ENCODE results near the gene PTPRD.

PTPRD gene

DNA sequence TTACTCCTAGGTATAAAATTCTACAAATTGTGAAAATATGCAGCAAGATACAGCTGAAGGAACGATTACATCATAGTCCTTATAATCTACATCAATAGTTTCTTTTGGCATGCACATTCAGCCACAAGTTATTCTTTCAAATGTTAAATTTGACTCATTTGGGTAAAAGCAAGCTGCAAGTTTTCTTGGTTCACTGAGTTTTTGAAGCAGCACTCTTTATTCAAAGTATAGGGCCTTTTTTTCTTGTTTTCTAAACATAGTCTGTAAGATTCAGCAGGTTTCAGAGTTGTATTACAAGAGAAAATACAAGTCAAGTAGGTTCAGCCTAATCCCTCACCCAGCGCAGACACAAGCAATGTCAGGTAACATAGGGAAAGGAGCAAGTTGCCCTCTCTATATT is 981.5 kb downstream of the PTPRD start:
- no peaks in the 10 kb centered on the region for H3K4me1 ChIP-seq (ENCODE audit: control insufficient read depth in 1 of 2, insufficient read depth in 2 of 2, low read length in 2 of 2)
- no peaks in the 10 kb centered on the region for H3K9me3 ChIP-seq (ENCODE audit: control insufficient read depth in 1 of 2, low read length in 2 of 2)
- H3K27me3 ChIP-seq (ENCODE audit: control insufficient read depth in 1 of 2, insufficient read depth in 2 of 2, low read length in 2 of 2), result no peaks in the 10 kb centered on the region
- no peak overlapping the region for H3K4me3 ChIP-seq (ENCODE audit: low read depth in 1 of 2, low read length in 2 of 2)
- H3K36me3 ChIP-seq (ENCODE audit: control insufficient read depth in 1 of 2, insufficient read depth in 2 of 2, low read length in 2 of 2), result no peaks in the 10 kb centered on the region
- H3K9ac ChIP-seq (ENCODE audit: low read depth in 1 of 2, low read length in 2 of 2), result no peak overlapping the region
- no peak overlapping the region for H3K27ac ChIP-seq (ENCODE audit: low read depth, low read length)

DNA sequence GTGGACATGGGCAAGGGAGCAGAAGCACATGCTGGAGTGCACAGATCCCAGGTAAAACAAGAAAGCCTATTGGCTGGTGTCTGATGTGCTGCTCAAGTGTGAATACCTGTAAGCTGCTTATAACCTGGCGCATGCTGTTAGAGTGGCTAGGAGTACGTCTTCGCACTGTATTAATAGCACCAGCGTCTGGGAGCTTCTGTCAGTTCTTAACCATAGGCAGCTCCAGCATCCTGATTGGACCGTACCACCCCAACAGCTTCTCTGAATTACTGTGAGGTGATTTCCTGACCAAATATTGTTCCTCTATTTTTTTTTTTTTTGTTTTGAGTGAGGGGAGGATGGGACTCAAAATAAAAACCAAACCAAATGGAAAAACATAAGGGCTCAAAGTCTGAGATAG is 987.6 kb downstream of the PTPRD start:
- H3K27ac ChIP-seq (ENCODE audit: low read depth, low read length), result no peak overlapping the region
- H3K9me3 ChIP-seq (ENCODE audit: control insufficient read depth in 1 of 2, low read length in 2 of 2), result no peaks in the 10 kb centered on the region
- H3K36me3 ChIP-seq (ENCODE audit: control insufficient read depth in 1 of 2, insufficient read depth in 2 of 2, low read length in 2 of 2), result no peaks in the 10 kb centered on the region
- H3K4me3 ChIP-seq (ENCODE audit: low read depth in 1 of 2, low read length in 2 of 2), result no peak overlapping the region
- H3K9ac ChIP-seq (ENCODE audit: low read depth in 1 of 2, low read length in 2 of 2), result no peak overlapping the region
- H3K4me1 ChIP-seq (ENCODE audit: control insufficient read depth in 1 of 2, insufficient read depth in 2 of 2, low read length in 2 of 2), result no peaks in the 10 kb centered on the region
- H3K27me3 ChIP-seq (ENCODE audit: control insufficient read depth in 1 of 2, insufficient read depth in 2 of 2, low read length in 2 of 2), result no peaks in the 10 kb centered on the region

- H3K27ac ChIP-seq (ENCODE audit: low read depth, low read length), result no peak overlapping the region
- no peaks in the 10 kb centered on the region for H3K36me3 ChIP-seq (ENCODE audit: control insufficient read depth in 1 of 2, insufficient read depth in 2 of 2, low read length in 2 of 2)
- H3K4me3 ChIP-seq (ENCODE audit: low read depth in 1 of 2, low read length in 2 of 2), result no peak overlapping the region
- H3K9ac ChIP-seq (ENCODE audit: low read depth in 1 of 2, low read length in 2 of 2), result no peak overlapping the region
- H3K4me1 ChIP-seq (ENCODE audit: control insufficient read depth in 1 of 2, insufficient read depth in 2 of 2, low read length in 2 of 2), result no peaks in the 10 kb centered on the region
- H3K27me3 ChIP-seq (ENCODE audit: control insufficient read depth in 1 of 2, insufficient read depth in 2 of 2, low read length in 2 of 2), result no peaks in the 10 kb centered on the region
- H3K9me3 ChIP-seq (ENCODE audit: control insufficient read depth in 1 of 2, low read length in 2 of 2), result no peaks in the 10 kb centered on the region
Observed at GRCh38 chr9:9623506-9623905, 989.3 kb downstream of the PTPRD start.

GRCh38 chr9:9621355-9621940 is 991.4 kb downstream of the PTPRD start:
- Histone ChIP-seq H3K27me3 (ENCODE audit: control insufficient read depth in 1 of 2, insufficient read depth in 2 of 2, low read length in 2 of 2) (no peaks in the 10 kb centered on the region), H3K9ac (ENCODE audit: low read depth in 1 of 2, low read length in 2 of 2) (no peak overlapping the region), H3K4me3 (ENCODE audit: low read depth in 1 of 2, low read length in 2 of 2) (no peak overlapping the region), H3K27ac (ENCODE audit: low read depth, low read length) (no peak overlapping the region), H3K36me3 (ENCODE audit: control insufficient read depth in 1 of 2, insufficient read depth in 2 of 2, low read length in 2 of 2) (no peaks in the 10 kb centered on the region), H3K9me3 (ENCODE audit: control insufficient read depth in 1 of 2, low read length in 2 of 2) (no peaks in the 10 kb centered on the region), H3K4me1 (ENCODE audit: control insufficient read depth in 1 of 2, insufficient read depth in 2 of 2, low read length in 2 of 2) (no peaks in the 10 kb centered on the region)

- no peak overlapping the region for H3K9ac ChIP-seq (ENCODE audit: low read depth in 1 of 2, low read length in 2 of 2)
- H3K9me3 ChIP-seq (ENCODE audit: control insufficient read depth in 1 of 2, low read length in 2 of 2), result no peaks in the 10 kb centered on the region
- no peaks in the 10 kb centered on the region for H3K4me1 ChIP-seq (ENCODE audit: control insufficient read depth in 1 of 2, insufficient read depth in 2 of 2, low read length in 2 of 2)
- H3K36me3 ChIP-seq (ENCODE audit: control insufficient read depth in 1 of 2, insufficient read depth in 2 of 2, low read length in 2 of 2), result no peaks in the 10 kb centered on the region
- no peak overlapping the region for H3K27ac ChIP-seq (ENCODE audit: low read depth, low read length)
- H3K27me3 ChIP-seq (ENCODE audit: control insufficient read depth in 1 of 2, insufficient read depth in 2 of 2, low read length in 2 of 2), result no peaks in the 10 kb centered on the region
- no peak overlapping the region for H3K4me3 ChIP-seq (ENCODE audit: low read depth in 1 of 2, low read length in 2 of 2)
Observed at GRCh38 chr9:9620736-9621135, 992.1 kb downstream of the PTPRD start.

- Histone ChIP-seq H3K9me3 (ENCODE audit: control insufficient read depth in 1 of 2, low read length in 2 of 2) (no peaks in the 10 kb centered on the region), H3K36me3 (ENCODE audit: control insufficient read depth in 1 of 2, insufficient read depth in 2 of 2, low read length in 2 of 2) (no peaks in the 10 kb centered on the region), H3K27me3 (ENCODE audit: control insufficient read depth in 1 of 2, insufficient read depth in 2 of 2, low read length in 2 of 2) (no peaks in the 10 kb centered on the region), H3K4me3 (ENCODE audit: low read depth in 1 of 2, low read length in 2 of 2) (no peak overlapping the region), H3K4me1 (ENCODE audit: control insufficient read depth in 1 of 2, insufficient read depth in 2 of 2, low read length in 2 of 2) (no peaks in the 10 kb centered on the region), H3K9ac (ENCODE audit: low read depth in 1 of 2, low read length in 2 of 2) (no peak overlapping the region), H3K27ac (ENCODE audit: low read depth, low read length) (no peak overlapping the region)
Observed at GRCh38 chr9:9615086-9615485, 997.7 kb downstream of the PTPRD start.

- Histone ChIP-seq H3K27ac (ENCODE audit: low read depth, low read length) (no peak overlapping the region), H3K27me3 (ENCODE audit: control insufficient read depth in 1 of 2, insufficient read depth in 2 of 2, low read length in 2 of 2) (no peaks in the 10 kb centered on the region), H3K9me3 (ENCODE audit: control insufficient read depth in 1 of 2, low read length in 2 of 2) (no peaks in the 10 kb centered on the region), H3K4me3 (ENCODE audit: low read depth in 1 of 2, low read length in 2 of 2) (no peak overlapping the region), H3K36me3 (ENCODE audit: control insufficient read depth in 1 of 2, insufficient read depth in 2 of 2, low read length in 2 of 2) (no peaks in the 10 kb centered on the region), H3K9ac (ENCODE audit: low read depth in 1 of 2, low read length in 2 of 2) (no peak overlapping the region), H3K4me1 (ENCODE audit: control insufficient read depth in 1 of 2, insufficient read depth in 2 of 2, low read length in 2 of 2) (no peaks in the 10 kb centered on the region)
Observed at GRCh38 chr9:9614607-9615006, 998.2 kb downstream of the PTPRD start.

DNA sequence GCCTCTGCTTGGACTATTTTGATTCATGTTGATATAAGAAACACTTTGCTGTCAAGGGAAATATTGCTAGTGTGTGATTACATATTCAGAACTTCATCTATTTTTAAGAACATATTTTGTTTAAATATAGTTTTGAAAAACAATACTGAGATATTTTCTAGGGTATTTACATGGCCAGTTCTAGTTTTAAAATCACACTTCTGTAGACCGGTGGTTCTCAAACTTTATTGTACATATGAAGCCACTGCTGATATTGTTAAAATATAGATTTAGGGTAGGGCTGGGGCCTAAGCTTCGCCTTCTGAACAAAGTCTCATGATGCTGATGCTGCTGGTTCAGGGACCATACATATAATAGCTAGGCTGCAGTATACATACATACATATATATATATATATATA is 1000.0 kb downstream of the PTPRD start:
- no peaks in the 10 kb centered on the region for H3K9me3 ChIP-seq (ENCODE audit: control insufficient read depth in 1 of 2, low read length in 2 of 2)
- no peaks in the 10 kb centered on the region for H3K36me3 ChIP-seq (ENCODE audit: control insufficient read depth in 1 of 2, insufficient read depth in 2 of 2, low read length in 2 of 2)
- H3K9ac ChIP-seq (ENCODE audit: low read depth in 1 of 2, low read length in 2 of 2), result no peak overlapping the region
- no peaks in the 10 kb centered on the region for H3K4me1 ChIP-seq (ENCODE audit: control insufficient read depth in 1 of 2, insufficient read depth in 2 of 2, low read length in 2 of 2)
- H3K4me3 ChIP-seq (ENCODE audit: low read depth in 1 of 2, low read length in 2 of 2), result no peak overlapping the region
- H3K27me3 ChIP-seq (ENCODE audit: control insufficient read depth in 1 of 2, insufficient read depth in 2 of 2, low read length in 2 of 2), result no peaks in the 10 kb centered on the region
- no peak overlapping the region for H3K27ac ChIP-seq (ENCODE audit: low read depth, low read length)

DNA sequence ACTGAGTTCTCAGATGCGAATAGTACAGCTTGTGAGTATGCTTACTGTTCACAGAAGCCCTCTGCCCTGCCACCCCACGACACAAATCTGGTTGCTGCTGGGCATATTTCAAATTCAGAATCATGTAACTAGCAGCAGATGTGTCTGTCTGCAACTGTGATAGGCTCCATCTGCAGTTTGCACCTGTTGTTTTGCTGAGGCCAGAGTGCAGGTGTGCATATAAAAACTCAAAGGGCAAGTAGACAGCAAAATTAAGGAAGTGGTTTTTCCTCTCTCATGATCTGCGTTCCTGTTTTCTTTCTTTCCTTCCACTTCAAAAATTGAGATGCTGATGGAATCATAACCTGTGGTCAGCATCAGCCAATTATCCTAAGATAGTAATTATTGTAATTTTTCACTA is 1000.5 kb downstream of the PTPRD start:
- Histone ChIP-seq H3K9ac (ENCODE audit: low read depth in 1 of 2, low read length in 2 of 2) (no peak overlapping the region), H3K27ac (ENCODE audit: low read depth, low read length) (no peak overlapping the region), H3K27me3 (ENCODE audit: control insufficient read depth in 1 of 2, insufficient read depth in 2 of 2, low read length in 2 of 2) (no peaks in the 10 kb centered on the region), H3K4me1 (ENCODE audit: control insufficient read depth in 1 of 2, insufficient read depth in 2 of 2, low read length in 2 of 2) (no peaks in the 10 kb centered on the region), H3K9me3 (ENCODE audit: control insufficient read depth in 1 of 2, low read length in 2 of 2) (no peaks in the 10 kb centered on the region), H3K4me3 (ENCODE audit: low read depth in 1 of 2, low read length in 2 of 2) (no peak overlapping the region), H3K36me3 (ENCODE audit: control insufficient read depth in 1 of 2, insufficient read depth in 2 of 2, low read length in 2 of 2) (no peaks in the 10 kb centered on the region)

DNA sequence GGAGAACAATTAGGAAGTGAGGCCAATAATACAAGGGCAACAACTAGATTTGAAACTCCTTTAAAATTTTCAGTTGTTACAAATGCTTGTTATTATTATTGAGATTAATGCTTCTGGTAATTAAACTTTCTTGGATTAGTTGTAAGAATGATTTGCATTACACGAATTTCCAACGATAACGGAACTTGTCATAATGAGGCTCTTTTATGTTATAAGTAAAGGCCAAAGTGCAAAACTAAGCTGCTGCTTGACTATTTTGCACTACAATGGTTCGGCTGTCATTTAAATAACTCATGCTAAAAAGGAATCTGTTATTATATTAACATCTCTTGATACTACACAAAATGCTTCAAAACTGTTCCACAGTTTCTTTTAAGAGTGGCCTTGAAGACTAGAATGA is 1007.1 kb downstream of the PTPRD start:
- Histone ChIP-seq H3K27me3 (ENCODE audit: control insufficient read depth in 1 of 2, insufficient read depth in 2 of 2, low read length in 2 of 2) (no peaks in the 10 kb centered on the region), H3K4me1 (ENCODE audit: control insufficient read depth in 1 of 2, insufficient read depth in 2 of 2, low read length in 2 of 2) (no peaks in the 10 kb centered on the region), H3K27ac (ENCODE audit: low read depth, low read length) (no peak overlapping the region), H3K36me3 (ENCODE audit: control insufficient read depth in 1 of 2, insufficient read depth in 2 of 2, low read length in 2 of 2) (no peaks in the 10 kb centered on the region), H3K9me3 (ENCODE audit: control insufficient read depth in 1 of 2, low read length in 2 of 2) (no peaks in the 10 kb centered on the region), H3K4me3 (ENCODE audit: low read depth in 1 of 2, low read length in 2 of 2) (no peak overlapping the region), H3K9ac (ENCODE audit: low read depth in 1 of 2, low read length in 2 of 2) (no peak overlapping the region)

DNA sequence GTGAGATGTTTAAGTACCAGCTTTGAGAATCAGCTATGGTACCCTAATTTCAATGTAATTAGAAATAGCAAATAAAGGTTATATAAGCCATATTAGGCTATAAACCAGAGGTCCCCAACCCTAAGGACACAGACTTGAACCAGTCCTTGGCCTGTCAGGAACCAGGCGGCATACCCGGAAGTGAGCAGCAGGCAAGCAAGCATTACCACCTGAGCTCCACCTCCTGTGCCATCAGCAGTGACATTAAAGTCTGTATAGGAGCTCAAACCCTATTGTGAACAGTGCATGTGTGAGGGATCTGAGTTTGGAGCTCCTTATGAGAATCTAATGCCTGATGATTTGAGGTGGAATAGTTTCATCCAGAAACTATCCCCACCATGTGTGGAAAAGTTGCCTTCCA is 1009.5 kb downstream of the PTPRD start:
- Histone ChIP-seq H3K27ac (ENCODE audit: low read depth, low read length) (no peak overlapping the region), H3K4me3 (ENCODE audit: low read depth in 1 of 2, low read length in 2 of 2) (no peak overlapping the region), H3K9ac (ENCODE audit: low read depth in 1 of 2, low read length in 2 of 2) (no peak overlapping the region), H3K27me3 (ENCODE audit: control insufficient read depth in 1 of 2, insufficient read depth in 2 of 2, low read length in 2 of 2) (no peaks in the 10 kb centered on the region), H3K9me3 (ENCODE audit: control insufficient read depth in 1 of 2, low read length in 2 of 2) (no peaks in the 10 kb centered on the region), H3K36me3 (ENCODE audit: control insufficient read depth in 1 of 2, insufficient read depth in 2 of 2, low read length in 2 of 2) (no peaks in the 10 kb centered on the region), H3K4me1 (ENCODE audit: control insufficient read depth in 1 of 2, insufficient read depth in 2 of 2, low read length in 2 of 2) (no peaks in the 10 kb centered on the region)
